AG08396 (cell line): Measurements from ENCODE around the gene TCF23.

Experiments
- DNase-seq: peaks from one replicate; pipeline ENCODE4 v3.0.0; 2012; ENCODE audit warnings: low spot score, mixed read lengths

The TCF23 gene

DNA sequence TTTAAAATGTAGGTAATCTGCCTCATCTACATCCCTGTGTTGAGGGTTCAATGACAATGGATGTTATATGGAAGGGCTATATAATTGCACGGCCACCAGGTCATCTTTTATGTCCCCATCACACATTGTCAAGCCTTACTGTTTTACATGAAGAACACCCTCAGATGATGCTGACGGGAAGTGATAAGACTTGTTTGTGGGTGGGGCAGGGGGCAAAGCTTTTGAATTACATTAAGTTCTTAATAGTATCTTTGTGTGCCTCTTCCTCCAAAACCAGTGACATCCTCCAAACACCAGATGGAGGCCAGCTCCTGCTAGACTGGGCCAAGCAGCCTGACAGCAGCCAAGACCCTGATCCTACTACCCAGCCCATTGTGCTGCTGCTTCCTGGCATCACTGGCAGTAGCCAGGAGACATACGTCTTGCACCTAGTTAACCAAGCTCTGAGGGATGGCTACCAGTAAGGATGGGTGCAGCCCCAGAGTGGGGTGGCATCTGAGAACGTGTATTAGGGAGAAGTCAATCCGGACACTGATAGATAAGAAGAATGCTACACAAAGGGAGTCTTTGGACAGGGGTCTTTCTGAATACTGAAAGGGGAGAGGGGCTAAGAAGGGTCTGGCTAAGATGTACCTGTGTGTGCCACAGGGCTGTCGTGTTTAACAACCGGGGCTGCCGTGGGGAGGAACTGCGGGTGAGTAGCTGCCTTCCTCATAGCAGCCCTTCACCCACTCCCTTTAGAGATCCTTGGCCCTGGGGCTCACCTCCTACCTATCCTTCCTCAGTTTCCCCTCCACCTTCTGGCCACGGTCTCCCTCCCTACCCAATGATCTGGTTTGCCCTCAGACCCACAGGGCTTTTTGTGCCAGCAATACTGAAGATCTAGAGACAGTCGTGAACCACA is 19.9 kb upstream of the TCF23 start:
- no peak for DNase-seq

DNA sequence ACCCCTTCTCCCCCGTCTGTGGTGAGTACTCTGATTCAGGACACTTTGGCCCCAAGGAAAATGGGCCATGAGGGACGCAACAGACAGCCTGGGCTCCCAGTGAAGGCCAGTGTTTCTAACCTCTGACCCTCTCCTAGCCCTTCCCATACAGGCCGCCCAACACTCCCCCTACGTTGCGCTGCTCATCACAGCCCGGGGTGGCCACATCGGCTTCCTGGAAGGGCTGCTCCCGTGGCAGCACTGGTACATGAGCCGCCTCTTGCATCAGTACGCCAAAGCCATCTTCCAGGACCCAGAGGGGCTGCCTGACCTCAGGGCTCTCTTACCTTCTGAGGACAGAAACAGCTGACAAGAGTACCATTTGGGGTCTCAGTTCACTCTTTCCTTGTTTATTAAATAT is 18.4 kb upstream of the TCF23 start:
- no peak for DNase-seq

DNA sequence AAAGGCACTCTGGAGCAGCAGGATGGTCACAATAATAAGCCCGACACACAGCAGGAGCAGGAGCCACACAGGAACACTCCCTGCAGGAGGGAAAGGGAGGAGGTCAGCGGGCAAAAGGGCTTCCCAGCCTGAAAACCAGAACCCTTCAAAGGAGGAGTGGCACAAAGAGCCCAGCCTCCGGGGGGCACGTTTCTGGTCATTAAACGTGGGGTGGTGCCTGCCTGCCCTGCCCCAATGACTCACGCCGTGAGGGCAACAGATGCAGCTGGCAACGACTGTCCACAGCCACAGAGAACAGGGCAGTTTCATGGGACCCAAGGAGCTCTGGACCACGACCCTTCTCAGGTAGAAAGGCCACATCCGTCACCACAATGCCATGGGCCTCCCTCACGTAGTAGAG is 17.4 kb upstream of the TCF23 start:
- DNase-seq = no peak

DNA sequence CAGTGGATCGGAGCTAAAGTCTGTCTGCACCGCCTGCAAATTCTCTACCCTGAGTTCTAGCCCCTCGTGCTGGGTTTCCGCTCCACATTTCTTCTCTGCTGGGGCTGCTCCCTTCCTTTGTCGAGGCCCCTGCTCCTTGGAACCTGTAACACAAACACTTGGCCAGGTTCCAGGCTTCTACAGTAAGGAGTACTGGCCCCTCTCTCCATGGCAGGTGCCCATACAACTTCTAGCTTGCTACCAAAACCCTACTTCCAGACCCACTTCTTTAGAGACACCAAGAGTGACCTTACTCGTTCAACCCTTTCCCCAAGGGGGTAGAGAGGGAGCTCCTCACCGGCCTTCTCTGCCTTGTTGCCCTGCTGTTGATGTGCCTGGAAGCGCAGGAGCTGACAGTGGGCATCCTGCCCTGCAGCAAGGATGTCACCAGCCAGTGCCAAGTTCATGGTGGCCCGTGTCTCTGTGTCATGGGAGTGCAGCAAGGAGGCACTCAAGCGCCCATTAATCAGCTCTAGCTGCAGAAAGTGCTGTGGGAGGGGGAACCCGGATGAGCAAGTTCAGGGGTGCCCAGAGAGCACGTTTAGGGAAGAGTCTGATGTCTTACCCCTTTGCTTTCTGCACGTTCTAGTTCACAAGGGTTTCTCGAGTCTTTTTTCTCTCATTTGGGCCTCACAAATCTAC is 15.5 kb upstream of the TCF23 start:
- no peak for DNase-seq

DNA sequence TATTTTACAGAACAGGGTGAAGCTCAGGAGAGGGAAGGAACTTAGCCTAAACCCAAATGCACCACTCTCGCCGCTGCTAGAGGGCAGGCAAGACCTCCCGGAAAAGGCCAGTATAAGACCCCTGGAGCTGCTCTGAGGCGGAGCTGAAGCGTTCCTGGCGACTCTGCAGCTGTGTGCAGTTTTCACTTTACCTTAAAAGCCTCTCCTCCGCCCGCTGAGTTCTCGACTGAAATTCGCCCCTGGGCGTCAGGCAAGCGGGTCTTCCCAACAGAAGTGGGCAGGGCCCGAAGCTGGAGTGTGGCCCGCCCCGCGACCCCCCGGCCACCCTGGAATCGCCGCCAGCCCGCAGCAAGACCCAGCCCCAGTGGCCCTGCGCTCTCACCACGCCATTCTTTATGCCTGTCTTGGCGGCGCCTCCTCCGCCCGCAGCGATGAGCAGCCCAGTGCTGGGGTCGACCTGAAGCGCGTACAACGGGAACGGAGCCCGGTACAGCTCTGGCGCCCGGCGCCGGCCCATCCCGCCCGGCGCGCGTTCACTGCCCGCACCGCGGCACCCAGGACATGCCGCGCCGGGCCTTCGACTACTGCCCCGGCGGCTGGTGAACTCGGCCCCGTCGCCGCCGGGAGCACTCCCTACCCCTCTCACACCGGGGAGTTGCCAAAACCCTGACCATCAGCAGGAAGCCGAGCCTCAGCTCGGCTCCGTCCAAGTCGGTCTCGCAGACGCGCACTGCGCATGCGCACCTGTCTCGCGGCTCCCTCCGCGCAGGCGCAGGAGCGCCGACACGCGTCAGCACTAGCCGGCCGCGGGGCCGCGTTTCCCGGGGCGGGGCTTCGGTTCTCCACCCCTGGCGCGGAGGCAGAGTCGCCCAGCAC is 14.7 kb upstream of the TCF23 start, which contains the start of gene PREB:
Gene PREB, minus strand, starts transcription at position 732 of the 876 bp plus-strand sequence. Its CDS starts 215 bp downstream, at position 517.
- DNase-seq = peak; percentile 100

DNA sequence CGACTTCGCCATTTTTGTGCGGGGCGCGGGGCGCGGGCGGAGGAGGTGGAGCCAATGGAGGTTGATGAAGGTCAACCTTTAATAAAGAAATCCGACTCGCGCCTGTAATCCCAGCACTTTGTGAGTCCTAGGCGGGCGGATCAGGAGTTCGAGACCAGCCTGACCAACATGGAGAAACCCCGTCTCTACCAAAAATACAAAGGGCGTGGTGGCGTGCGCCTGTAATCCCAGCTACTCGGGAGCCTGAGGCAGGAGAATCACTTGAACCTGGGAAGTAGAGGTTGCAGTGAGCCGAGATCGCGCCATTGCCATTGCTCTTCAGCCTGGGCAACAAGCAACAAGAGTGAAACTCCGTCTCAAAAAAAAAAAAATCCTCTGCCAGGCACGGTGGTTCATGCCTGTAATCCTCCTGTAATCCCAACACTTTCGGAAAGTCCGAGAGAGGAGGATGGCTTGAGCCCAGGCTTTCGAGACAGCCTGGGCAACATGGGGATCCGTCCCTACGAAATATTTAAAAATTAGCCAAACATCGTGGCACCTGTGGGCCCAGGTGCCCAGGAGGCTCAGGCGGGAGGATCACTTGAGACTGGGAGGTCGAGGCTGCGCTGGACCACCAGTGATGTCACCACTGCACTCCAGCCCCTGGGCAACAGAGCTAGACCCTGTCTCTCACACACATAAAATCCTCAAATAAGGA is 13.9 kb upstream of the TCF23 start:
- DNase-seq = no peak

DNA sequence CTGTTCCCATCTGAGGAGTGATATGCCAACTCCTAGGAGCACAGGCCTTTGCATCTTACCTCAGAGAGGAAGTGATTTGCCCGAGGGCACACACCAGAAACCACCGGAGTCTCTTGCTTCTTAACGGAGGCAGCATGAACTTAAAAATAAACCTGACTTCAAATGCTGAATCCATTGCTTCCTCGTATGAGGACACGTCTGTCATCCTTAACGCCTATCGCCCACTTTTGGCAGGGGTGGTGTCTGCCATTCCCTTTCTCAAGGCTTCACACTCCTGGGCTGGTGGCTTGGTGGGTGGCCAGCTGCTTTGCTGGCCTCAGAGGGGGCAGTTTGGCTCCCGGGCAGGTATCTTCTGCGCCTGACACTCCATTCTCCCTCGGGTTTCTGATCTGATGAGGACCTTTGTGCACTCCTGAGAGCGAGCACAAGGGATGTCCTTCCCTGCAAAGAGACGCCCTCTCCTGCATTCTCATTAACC is 13.3 kb upstream of the TCF23 start:
- no peak for DNase-seq

DNA sequence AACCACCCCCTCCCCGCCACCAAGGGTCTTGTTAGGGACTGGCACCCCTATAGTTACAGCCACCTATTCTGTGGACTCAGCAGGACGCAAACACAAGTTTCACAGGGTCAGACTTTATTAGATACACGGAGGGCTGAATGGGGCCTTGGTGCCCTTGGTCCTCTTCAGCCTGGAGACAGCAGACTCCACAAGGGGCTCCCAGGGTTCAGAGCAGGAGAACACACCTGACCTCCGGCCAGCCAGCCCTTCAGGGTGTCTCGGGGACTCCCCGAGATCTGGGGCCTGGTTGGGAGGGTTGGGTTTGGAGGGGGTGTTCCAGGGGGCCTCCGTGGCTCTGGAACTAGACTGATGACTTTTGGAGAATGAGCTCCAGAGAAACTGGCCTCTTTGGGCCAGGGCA is 12.1 kb upstream of the TCF23 start:
- DNase-seq = no peak

DNA sequence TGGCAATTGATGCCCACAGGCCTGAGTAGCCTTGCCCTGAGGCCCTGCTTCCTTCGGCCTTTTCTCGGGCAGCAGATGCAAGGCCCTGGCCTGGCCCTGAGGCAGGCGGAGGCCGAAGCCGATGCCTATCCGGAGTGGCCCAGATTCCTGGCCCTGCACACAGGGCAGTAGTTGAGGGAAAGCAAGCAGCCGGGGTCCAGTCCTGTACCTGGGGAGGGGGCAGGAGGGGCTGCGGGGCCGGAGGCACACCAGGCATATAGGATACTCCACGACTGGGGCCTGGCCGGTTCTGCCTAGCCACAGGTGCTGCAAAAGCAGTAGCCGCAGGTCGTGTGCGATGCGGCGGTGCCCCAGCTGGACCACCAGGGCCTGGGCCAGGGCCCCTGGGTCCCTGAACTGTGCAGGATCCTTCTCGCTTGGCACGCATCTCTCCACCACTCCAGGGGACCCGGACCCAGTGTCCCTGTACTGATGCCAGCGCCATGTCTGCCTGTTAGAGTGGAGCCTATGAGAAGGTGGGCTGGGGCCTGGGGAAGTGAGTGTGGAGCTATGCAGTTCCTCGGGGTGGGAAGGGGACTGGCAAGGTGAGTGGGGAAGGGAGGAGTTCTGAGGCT is 11.4 kb upstream of the TCF23 start:
- DNase-seq = no peak

DNA sequence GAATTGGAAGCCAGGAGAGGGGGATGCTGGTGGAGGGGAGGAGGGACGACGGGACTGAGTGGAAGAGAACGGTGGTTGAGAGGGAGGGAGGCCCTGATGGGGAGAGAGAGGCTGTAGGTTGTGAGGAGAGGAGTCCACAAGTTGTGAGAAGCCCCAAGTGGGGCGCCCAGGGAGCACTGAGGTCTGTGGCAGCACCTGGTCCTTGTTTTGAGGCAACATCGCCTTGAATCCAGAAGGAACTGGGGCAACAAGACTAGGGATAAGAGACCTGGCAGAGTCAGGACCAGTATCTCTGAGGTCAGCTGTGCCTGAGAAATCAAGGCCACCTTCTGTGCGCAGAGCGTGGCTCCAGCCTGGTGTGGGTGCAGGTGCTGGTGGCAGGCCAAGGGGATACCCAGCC is 10.7 kb upstream of the TCF23 start:
- DNase-seq = no peak

DNA sequence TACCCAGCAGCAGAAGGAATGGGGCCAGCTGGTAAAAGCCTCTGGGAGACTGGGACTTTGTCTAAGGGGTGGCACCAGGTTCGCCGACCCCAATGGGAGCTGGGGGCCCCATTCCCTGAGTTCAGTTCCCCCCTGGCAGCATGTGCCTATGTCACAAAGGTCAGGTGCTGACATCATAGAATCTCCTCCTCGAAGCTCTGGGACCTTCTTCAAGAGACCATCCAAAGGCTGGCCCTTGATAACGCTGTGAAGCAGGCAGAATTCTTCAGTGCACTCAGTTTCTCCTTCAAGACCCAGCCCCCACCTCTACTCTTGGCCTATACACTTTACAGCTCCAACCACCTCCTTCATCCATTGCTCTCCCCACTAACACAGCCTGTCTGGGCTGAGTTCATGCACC is 9.5 kb upstream of the TCF23 start, which contains the start of gene PRR30:
Gene PRR30, minus strand, starts transcription at position 101 of the 400 bp plus-strand sequence. CDS start 1,081 bp downstream, outside the sequence.
- no peak for DNase-seq

DNA sequence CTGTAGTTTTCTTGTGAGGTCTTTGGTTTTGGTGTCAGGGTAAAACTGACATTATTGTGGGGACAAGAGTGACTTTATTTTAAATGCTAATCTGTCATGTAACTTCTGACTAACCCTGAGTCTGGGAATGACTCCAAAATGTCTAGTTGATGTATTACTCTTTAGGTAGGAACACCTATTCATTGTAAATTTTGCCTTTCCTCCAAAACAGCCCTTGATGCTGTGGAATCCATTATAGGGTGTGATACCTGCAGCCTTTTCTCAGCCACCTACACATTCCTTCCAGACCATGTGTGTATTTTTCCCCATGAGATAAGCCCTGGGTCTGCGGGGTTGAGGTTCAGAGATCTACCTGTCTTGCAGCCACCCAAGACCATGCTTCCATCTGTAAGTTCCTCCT is 5.5 kb upstream of the TCF23 start:
- no peak for DNase-seq

DNA sequence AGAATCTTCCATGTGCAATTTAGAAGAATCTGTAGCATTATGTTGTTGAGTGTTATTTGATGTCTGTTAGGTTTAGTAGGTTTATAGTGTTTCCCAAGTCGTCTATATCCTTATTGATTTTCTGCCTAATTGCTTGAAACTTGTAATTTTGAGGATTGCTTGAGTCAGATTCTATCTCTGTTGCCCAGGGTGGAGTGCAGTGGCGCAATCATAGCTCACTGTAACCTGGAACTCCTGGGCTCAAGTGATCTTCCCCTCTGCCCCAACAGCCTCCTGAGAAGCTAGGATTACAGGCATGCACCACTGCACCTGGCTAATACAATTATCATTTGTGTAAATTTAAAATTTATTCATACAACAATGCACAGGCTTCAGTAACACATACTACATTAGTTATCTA is 3.1 kb upstream of the TCF23 start:
- DNase-seq = no peak

DNA sequence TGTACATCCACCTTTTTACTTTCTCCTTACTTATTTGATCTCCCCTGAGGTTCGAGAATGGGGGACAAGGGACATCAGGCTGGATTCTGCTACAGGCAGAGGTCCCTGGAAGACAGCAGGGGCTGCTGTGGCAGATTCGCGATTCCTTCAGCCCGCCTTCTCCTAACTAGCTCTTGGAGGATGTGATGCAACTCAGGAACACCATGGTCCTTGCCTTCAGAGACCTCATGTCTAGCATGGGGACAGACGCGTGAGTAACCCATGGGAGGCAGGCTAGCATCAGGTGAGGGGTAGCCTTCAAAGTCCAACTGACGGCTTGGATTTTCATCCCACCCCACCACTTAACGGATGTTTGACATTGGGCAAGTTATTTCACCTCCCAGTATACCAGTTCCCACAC is 869 bp upstream of the TCF23 start:
- DNase-seq = no peak

DNA sequence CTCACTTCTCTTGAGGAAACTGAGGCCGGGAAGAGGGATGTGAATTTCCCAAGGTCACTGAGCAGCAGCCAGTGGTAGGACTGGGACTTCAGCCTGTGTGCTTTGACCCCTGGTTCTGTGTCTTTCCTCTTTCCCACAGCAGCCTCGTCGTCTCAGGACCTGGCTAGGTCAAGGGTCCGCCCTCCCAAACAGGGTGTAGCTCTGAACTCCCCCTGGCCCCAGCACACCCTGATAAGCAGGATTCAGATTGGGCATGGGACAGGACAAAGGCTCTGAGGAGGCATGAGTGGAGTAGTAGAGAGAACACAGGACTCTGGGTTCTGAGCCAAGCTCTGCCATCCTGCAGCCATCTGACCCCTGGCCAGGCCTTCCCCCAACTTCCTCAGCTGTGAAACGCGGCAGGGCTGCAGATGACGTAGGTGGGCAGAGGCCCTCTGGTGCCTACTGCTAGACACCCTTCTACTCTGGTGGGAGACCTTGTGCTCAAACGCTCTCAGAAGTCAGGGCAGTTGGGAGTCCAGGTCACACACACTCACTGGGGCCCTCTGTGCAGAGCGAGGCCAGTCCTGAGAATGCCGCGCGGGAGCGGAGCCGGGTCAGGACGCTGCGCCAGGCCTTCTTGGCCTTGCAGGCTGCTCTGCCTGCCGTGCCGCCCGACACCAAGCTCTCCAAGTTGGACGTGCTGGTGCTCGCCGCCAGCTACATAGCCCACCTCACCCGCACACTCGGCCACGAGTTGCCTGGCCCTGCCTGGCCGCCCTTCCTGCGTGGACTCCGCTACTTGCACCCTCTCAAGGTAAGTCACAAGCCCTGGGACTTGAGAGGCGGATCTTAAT is 984 bp downstream of the TCF23 start:
- DNase-seq = no peak

DNA sequence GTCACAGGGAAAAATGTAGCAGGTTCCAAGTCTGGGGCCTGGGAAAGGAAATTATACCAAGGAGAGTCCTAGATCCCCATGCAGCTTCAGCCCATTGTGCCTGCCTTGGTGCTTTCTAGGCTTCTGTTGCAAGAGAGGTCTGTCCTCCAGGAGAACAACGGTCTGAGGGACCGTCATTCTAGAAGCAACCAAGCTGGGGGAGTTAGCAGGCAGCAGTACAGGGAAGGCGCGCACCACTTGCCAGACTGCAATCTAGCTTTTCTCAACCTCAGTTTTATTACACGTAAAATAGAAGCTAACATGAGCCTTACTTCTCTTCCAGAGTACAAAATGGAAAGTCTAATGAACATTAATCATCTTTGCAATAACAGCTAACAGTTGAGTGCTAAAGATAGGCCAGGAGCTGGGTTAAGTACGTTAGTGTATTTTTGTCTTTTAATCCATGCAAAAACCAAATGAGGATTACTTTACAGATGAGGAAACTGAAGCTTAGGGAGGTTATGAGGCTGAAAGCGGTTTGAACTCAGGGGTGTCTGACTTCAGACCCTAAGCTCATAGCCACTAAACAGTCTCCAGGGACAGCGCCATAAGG is 1.9 kb downstream of the TCF23 start:
- no peak for DNase-seq

DNA sequence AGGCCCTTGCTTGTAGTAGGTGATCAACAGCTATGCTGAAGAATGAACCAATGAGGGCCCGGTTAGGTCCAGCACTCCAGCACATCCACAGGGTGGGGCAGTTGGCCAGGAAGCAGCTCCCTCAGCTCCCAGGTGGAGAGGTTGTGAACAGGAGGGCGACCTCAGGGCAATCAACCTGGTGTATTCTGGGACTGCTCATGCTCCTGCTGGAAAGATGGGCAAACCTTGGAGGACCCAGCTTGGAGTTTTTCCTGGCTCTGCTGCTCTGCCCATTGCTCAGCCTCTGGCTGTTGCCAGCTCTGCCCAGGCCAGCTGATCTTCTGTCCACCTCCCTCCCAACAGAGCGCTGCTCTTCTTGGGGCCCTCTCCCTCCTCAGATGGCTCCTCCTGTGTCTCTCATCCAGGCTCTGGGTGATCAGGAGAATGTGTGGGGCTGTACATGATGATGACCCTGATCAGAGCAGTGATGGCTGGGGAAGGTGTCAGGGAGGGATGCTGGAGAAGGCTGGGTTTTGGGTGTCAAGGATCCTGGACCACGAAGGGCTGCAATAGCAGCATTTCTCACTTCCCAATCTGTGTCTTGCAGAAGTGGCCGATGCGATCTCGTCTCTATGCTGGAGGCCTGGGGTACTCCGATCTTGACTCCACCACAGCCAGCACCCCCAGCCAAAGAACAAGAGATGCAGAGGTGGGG is 3.4 kb downstream of the TCF23 start:
- no peak for DNase-seq

DNA sequence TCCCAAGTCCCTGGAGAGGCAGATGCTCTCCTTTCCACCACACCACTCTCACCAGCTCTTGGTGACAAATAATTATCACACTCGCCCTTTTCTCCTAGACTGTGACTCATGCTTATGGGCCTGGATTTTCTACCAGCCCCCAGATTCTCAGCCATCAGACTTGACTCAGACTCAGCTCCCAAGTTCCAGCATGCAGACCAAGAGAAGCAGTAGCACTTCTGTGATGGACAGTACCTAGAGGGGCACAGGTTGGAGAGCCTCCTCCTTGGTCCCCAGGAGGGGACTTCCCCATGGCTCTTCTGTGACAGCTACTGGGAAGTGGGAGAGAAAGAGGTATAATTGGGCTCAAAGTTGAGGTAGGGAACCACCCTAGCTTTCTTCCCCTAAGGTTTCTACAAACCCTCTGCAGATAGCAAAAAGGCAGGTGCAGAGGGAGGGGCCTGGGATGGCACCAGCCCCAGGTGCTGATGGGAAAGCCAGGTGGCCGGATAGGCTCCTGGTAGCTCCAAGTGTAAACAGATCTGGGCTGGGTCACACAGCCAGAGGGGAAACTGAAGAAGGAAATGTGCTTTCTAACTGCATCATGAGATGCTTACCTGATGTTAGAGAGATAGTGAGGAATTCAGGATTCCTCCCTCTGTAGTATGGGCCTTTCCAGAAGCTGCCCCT is 4.1 kb downstream of the TCF23 start:
- peak; percentile 64 for DNase-seq

DNA sequence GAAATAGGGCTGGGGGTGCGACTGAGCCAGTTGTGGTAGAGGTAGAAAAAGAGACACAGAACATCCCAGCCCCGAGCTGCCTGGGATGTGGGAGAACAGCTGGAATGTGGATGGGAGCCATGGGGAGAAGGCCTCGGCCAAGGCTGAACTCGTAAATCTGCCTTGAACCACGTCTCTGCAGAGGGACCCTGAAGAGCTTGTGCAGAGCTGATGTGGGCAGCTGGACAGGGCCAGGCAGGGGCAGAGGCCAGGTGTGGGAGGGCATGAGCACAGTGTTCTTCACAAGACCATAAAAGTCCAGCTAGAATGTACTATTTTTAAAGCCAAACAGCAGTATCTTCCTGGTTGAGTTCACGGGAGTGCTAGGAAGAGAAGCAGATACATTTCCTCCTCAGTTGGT is 5.7 kb downstream of the TCF23 start:
- DNase-seq = no peak
